ENCODE data around the gene TRAM2. TPM values are rescaled to one million over a fixed set of nuclear protein-coding genes. Genes with fewer than 3 reads are reported as not detected.

The TRAM2 gene
- total RNA-seq, 1 donor from 2014 or later, result 16.2 TPM

- Mint-ChIP-seq H3K27ac (ENCODE audit: unreplicated experiment) (no peak overlapping the region), H3K27me3 (ENCODE audit: unreplicated experiment) (peaks cover 2% of the 10 kb centered on the region), H3K9me3 (ENCODE audit: unreplicated experiment) (no peaks in the 10 kb centered on the region), H3K36me3 (ENCODE audit: unreplicated experiment) (no peaks in the 10 kb centered on the region), H3K4me1 (ENCODE audit: low read depth, unreplicated experiment) (peaks cover 13% of the 10 kb centered on the region), H3K4me3 (ENCODE audit: unreplicated experiment) (no peak overlapping the region)
- DNase-seq, result no peak
- no peak for TF ChIP-seq CTCF (IDR thresholded peaks at IDR 0.05; ENCODE audit: partially characterized antibody, unreplicated experiment)
Measured at GRCh38 chr6:52529311-52529710, 47.5 kb downstream of the TRAM2 start.

- no peak for DNase-seq
- peaks cover 2% of the 10 kb centered on the region for H3K27me3 Mint-ChIP-seq (ENCODE audit: unreplicated experiment)
- H3K4me1 Mint-ChIP-seq (ENCODE audit: low read depth, unreplicated experiment), result peaks cover 22% of the 10 kb centered on the region
- no peak overlapping the region for H3K27ac Mint-ChIP-seq (ENCODE audit: unreplicated experiment)
- TF ChIP-seq CTCF (IDR thresholded peaks at IDR 0.05; ENCODE audit: partially characterized antibody, unreplicated experiment), result no peak
- H3K36me3 Mint-ChIP-seq (ENCODE audit: unreplicated experiment), result no peaks in the 10 kb centered on the region
- no peak overlapping the region for H3K4me3 Mint-ChIP-seq (ENCODE audit: unreplicated experiment)
- peaks cover 2% of the 10 kb centered on the region for H3K9me3 Mint-ChIP-seq (ENCODE audit: unreplicated experiment)
Measured at GRCh38 chr6:52527436-52527835, 49.4 kb downstream of the TRAM2 start.

GRCh38 chr6:52526634-52527033 is 50.2 kb downstream of the TRAM2 start:
- peaks cover 2% of the 10 kb centered on the region for H3K9me3 Mint-ChIP-seq (ENCODE audit: unreplicated experiment)
- H3K4me1 Mint-ChIP-seq (ENCODE audit: low read depth, unreplicated experiment), result peaks cover 27% of the 10 kb centered on the region
- DNase-seq, result no peak
- no peak for TF ChIP-seq CTCF (IDR thresholded peaks at IDR 0.05; ENCODE audit: partially characterized antibody, unreplicated experiment)
- H3K36me3 Mint-ChIP-seq (ENCODE audit: unreplicated experiment), result no peaks in the 10 kb centered on the region
- H3K27me3 Mint-ChIP-seq (ENCODE audit: unreplicated experiment), result peaks cover 3% of the 10 kb centered on the region
- H3K4me3 Mint-ChIP-seq (ENCODE audit: unreplicated experiment), result no peak overlapping the region
- no peak overlapping the region for H3K27ac Mint-ChIP-seq (ENCODE audit: unreplicated experiment)

GRCh38 chr6:52524918-52525317 is 51.9 kb downstream of the TRAM2 start:
- Mint-ChIP-seq H3K27ac (ENCODE audit: unreplicated experiment) (peak overlapping the region; percentile 36), H3K4me3 (ENCODE audit: unreplicated experiment) (no peak overlapping the region), H3K9me3 (ENCODE audit: unreplicated experiment) (peaks cover 2% of the 10 kb centered on the region), H3K27me3 (ENCODE audit: unreplicated experiment) (peaks cover 6% of the 10 kb centered on the region), H3K4me1 (ENCODE audit: low read depth, unreplicated experiment) (peaks cover 28% of the 10 kb centered on the region), H3K36me3 (ENCODE audit: unreplicated experiment) (no peaks in the 10 kb centered on the region)
- DNase-seq, result peak; percentile 46
- TF ChIP-seq CTCF (IDR thresholded peaks at IDR 0.05; ENCODE audit: partially characterized antibody, unreplicated experiment), result no peak

- Mint-ChIP-seq H3K4me1 (ENCODE audit: low read depth, unreplicated experiment) (peaks cover 28% of the 10 kb centered on the region), H3K9me3 (ENCODE audit: unreplicated experiment) (peaks cover 2% of the 10 kb centered on the region), H3K4me3 (ENCODE audit: unreplicated experiment) (no peak overlapping the region), H3K27ac (ENCODE audit: unreplicated experiment) (peak overlapping the region; percentile 95), H3K27me3 (ENCODE audit: unreplicated experiment) (peaks cover 6% of the 10 kb centered on the region), H3K36me3 (ENCODE audit: unreplicated experiment) (no peaks in the 10 kb centered on the region)
- DNase-seq, result no peak
- no peak for TF ChIP-seq CTCF (IDR thresholded peaks at IDR 0.05; ENCODE audit: partially characterized antibody, unreplicated experiment)
Measured at GRCh38 chr6:52523378-52524142, 53.3 kb downstream of the TRAM2 start.
